DOHH2 (cell line): ENCODE data around the gene ATP7B.

Experiments
- EZH2phosphoT487 ChIP-seq: fragments of 200-600 bp; sonication (generic); IDR thresholded peaks from 2 replicates; pipeline ENCODE4 v1.6.1; 2017; ENCODE audit warnings: borderline replicate concordance, mild to moderate bottlenecking, antibody characterized with exemption, low read length, moderate library complexity, mixed read lengths
- TF ChIP-seq, protein P1 (sequence below): fragments of 200-600 bp; sonication (generic); IDR thresholded peaks from one replicate; pipeline ENCODE4 v1.5.1; 2014; ENCODE audit warnings: antibody characterized with exemption, mild to moderate bottlenecking, low read depth, low read length; ENCODE audit not compliant: poor library complexity, severe bottlenecking

DNA sequence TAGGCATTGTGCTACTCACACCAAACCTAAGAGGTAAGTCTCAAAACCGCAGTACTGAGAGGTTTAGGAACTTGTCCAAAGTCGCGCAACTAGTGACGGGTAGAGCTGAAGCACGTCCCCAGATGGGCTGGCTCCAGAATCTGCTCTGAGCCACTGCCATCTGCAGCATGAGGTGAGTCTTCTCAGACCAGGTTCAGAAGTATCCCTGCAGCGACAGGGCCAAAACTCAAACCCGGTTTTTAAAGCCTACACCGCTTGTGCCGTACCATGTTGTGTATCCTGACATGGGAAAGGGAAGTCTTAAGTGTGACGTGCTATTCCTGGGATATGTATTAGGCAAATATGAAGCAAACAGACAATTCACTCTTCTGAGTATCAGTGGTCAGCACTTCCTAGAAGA, 45.1 kb downstream of the ATP7B start:
- TF ChIP-seq, protein P1, sequence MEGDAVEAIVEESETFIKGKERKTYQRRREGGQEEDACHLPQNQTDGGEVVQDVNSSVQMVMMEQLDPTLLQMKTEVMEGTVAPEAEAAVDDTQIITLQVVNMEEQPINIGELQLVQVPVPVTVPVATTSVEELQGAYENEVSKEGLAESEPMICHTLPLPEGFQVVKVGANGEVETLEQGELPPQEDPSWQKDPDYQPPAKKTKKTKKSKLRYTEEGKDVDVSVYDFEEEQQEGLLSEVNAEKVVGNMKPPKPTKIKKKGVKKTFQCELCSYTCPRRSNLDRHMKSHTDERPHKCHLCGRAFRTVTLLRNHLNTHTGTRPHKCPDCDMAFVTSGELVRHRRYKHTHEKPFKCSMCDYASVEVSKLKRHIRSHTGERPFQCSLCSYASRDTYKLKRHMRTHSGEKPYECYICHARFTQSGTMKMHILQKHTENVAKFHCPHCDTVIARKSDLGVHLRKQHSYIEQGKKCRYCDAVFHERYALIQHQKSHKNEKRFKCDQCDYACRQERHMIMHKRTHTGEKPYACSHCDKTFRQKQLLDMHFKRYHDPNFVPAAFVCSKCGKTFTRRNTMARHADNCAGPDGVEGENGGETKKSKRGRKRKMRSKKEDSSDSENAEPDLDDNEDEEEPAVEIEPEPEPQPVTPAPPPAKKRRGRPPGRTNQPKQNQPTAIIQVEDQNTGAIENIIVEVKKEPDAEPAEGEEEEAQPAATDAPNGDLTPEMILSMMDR = no peak
- no peak for TF ChIP-seq EZH2phosphoT487
